NCI-H82 treated with DMSO at 0.1 percent for 48 hours (cell line): ENCODE data around the gene SCRN1.
"Not testable (repeated sequence)": the region's sequence is repeated elsewhere in the genome, so short reads cannot be mapped to it uniquely, and the experiment has no call there.

Experiments used
- DNase-seq: peaks from one replicate; lab custom pipeline; 2025; ENCODE audit not compliant: unreplicated experiment; lab: John Stamatoyannopoulos, UW

Gene SCRN1

DNA sequence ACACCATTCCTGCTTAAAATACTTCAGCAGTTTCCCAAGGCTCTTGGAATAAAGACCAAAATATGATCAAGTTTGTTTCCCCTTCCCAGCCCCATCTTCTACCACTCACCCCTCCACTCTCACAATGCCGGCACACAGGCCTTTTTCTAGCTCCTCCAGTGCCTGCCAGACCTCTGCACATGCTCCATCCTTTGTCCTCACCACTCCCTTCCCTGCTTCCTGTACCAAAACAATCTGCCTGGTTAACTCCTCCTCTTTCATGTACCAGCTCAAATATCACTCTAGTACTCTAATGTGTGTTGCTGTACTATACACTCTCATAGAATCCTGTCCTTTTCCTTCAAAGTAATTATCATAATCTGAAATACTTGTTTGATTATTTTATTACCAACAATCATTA is 19.4 kb downstream of the SCRN1 start:
- DNase-seq = no peak

DNA sequence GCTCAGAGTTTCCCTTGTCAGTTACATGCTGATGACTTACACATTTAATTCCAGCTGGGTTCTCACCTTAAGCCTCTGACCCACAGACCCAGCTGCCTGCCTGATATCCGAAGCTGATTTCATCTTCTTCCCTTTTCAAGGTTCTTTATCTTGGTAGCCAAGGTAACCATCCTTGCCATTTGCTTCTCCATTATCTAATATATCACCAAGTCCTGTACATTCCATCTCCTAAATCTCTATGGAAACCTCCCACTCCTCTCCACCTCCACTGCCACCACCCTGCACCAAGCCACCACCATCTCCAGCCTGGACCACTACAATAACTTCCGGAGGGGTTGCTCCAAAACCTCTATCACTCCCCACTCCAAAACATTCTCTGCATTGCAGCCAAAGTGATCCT is 19.9 kb downstream of the SCRN1 start:
- DNase-seq = no peak

DNA sequence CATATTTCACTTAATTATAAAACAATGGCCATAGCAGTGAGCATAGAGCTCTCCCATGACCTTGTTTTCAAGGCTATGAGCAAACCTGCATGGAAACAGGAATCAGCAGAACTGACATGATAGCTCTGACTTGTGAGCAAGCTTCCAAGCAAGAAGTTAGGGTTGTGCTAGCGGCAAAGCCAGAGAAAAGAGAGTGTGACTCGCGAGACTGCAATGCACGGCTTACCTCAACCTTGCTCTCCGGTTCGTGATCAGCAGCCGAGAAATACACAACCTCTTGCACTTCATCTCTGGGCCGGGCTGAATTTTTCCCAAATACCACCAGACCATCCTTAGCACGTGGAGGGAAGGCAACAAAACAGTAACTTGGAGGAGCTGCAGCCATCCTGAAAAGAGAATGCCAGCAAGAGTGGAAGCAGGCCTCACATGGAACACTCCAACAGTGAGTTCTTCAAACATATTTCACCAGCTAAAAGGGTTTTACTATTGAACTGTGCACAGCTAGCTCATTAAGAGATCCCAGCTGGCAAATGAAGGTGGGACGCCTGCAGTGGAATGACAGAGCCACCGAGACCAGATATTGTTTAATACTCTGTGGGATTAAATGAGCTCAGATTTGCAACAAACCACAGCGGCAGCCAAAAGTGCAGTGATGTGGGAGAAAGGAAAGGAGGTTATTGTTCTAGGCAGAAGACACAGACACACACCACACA is 20.8 kb downstream of the SCRN1 start:
- no peak for DNase-seq

DNA sequence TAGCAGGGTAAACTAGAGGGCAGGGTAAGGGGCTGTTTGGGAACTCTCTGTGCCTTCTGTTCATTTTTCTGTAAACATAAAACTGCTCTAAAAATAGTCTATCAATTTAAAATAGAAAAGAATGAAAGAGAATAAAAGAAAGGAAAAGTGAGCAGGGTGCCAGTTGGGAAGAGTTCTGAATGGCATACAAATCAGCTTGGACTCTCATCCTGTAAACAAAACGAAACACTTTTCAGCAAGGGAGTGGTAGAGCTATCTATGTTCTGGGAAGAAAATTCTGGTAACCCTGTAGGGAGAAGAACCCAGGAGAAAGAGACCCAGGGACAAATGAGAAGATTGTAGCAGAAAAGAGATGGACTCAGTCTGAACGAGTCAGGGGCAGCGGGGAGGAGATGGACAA is 24.6 kb downstream of the SCRN1 start:
- no peak for DNase-seq

DNA sequence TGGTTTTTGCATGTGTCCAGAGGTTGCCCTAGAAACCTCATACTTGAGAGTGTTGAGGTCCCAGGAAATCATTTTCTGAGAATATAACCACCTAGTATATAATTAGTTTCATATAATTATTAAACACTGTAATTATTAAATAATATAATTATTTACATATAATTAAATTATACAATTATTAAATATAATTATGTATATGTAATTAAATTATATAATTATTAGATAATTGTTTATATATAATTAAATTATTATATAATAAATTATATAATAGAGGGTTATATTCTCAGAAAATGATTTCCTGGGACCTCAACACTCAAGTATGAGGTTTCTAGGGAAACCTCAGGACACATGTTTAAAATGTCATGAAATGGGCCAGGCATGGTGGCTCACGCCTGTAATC is 27.6 kb downstream of the SCRN1 start:
- DNase-seq = no peak

DNA sequence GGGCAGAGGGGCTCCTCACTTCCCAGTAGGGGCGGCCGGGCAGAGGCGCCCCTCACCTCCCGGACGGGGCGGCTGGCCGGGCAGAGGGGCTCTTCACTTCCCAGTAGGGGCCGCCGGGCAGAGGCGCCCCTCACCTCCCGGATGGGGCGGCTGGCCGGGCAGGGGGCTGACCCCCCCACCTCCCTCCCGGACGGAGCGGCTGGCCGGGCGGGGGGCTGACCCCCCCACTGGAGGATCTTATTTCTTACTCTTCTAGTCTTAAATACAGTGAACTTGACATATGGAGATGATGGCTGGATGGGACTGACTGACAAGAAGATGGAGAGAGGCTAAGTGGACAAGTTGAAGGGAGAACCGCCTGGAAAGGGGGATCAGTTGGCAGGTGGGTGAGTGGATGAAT is 28.0 kb downstream of the SCRN1 start:
- not testable (repeated sequence) for DNase-seq

DNA sequence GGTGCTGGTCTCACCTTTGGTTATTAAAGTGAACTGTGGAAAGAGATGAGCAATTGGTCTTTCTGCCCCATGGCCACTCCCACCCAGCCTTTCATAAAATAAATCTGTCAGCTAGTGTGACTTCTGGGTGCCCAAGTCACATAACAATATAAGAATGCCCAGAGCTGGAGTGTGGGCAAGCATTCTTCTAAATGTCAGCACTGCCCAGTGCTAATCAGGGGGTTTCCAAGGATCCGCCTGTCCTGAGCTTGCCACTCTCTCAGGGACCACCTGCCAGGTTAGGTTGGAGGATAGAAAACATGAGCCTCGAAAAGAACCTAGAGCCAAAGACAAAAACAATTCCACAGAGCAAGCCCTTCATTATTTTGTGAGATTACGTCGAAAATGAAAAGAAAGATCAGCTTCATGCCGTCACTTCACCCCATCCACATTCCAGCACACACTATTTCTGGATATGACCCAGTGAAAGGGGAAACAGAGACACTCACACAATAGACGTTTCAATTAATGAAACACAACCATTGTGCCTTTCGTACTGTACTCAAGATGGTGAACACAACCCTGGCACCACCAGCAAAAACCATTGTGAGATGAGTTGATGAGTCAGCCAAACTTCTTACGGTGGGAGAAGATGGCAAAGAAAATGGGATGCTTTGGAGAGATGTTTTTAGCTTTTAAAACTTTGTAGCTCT is 30.8 kb downstream of the SCRN1 start:
- DNase-seq = no peak

DNA sequence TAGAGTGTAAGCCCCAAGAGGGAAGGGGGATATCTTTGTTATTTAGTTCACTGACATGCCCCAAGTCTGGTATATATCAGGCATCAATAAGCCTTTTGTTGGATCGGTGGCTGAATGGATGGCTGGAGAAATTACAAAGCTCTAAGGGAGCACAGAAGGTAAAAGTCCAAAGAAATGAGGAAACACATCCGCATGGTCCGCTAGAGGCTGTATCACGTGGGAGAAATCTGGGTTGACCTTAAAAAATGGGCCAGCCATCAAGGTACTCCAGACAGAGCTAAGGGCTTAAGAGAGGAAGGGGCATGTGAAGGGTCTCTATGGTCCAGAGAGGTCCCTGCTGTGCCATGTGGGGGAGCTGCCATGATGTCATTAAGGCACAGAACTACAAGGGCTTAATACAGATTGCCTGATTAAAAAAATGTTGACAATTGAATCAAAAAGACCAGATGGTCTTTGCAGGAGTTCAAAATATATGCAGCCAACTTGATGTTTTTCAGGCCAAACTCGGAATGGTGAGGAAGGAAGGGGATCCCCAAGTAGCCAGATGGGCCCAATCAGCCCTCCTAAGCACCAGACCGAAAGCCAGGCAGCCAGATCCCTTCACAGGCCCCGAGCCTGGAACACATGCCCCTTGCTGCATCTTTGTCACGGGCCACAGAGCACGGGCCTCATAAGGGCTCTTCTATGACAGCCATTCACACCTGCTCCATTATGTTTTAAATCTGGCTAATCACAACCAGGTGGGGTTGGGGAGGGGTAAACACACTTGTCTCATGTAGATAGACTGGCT is 31.9 kb downstream of the SCRN1 start:
- DNase-seq = peak; percentile 34

DNA sequence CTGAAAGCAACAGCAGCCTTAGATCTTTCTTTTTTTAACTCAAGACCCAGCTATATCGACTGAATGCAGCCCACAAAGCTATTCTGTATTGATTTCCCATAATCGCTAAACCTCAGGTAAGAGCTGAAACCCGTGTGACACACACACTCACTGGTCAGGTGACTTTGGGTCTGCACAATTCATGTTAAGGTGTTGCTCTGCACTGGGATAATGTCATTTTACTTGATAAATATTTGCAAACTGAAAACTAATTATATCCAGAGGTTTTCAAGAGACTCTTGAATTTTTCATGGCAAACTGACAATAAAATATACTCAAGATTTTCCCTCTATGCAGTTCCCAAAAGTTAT is 33.1 kb downstream of the SCRN1 start:
- DNase-seq = no peak

DNA sequence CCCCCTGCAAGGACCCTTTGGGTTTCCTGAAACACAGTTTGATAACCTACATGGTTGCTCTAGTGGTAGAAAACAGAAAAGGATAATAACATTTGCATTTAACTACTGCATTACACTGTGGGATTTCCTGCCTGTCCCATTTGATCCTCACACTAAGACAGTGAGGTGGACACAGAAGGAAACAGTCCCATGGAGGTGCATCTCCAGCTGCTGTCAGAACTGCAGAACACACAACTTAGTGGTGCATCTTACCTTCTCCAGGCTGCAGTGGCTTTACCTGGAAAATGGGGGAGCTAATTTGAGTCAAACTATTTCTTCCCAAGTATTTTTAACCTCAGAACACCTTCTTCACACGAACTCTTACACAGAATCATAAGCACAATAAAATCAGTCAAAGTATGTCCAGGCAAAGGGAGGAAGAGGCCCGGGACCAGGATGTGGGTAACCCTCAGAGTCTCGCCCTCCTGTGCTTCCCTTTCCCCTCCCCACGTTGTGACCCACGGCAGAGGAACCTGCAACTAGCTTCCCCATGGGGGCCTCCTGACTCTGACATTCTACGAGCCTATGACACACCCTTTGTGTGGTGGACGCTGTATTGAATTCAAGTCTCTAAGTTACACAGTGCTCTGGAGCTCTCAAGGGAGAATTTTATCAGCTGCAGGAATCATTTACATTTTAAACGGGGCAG is 33.7 kb downstream of the SCRN1 start:
- DNase-seq = no peak

DNA sequence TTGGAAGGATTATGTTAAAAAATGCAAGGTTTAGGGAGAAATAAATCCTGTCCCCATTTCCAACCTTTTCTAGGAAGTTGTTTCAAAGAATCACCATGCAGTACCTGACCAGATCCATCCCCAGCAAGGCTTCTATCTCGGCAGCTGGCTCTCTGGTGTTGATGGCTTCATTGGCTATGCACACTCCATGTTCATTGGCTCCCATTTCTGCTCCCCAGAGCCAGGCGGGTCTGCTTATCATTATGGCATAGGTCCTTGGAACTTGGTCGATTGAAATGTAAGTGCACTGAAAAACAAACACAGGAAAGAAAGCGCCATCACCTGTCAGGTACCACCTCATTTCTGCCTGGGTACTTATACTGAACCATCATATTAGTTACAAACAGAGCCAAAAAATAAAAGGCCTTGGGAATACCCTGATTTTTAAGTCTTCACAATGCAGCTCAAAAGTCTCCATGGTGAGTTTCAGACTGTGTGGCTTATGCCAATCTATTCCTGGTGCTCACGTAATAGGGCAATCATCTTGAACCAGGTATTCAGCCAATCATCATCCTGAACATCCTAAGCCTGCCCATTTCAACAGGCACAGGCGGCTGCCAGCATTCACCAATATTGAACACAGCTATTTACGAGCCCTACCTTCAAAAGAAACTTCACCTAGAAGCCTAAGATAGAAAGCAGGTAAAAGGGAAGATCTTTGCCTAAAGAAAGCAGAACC is 34.4 kb downstream of the SCRN1 start:
- no peak for DNase-seq

DNA sequence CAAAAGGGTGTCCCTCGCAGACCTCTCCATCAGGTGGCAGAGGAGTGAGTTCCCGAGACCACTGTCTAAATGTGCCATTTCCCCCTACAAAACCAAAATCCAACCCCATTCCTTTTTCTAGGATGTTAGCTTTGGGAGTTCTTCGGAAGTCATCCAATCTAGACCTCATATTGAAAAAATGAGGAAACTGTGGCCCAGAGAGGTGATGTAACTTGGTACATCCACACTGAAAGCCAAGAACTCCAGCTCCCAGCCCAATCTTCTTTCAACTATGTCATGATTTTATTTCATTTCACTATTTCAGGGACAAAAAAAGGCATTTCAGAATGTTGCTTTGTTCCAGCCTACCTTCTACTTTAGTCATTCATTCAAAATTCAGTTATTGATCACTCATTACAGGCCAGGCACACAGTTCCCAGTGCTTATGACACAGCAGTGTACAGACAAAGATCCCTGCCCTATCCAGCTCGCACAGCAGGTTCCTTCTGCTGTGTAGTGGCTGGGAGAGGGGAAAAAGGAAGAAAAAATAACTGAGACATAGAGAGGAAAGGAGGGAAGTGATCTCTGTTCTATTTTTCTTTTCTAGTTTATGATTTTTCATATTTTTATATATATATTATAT is 35.8 kb downstream of the SCRN1 start:
- no peak for DNase-seq

DNA sequence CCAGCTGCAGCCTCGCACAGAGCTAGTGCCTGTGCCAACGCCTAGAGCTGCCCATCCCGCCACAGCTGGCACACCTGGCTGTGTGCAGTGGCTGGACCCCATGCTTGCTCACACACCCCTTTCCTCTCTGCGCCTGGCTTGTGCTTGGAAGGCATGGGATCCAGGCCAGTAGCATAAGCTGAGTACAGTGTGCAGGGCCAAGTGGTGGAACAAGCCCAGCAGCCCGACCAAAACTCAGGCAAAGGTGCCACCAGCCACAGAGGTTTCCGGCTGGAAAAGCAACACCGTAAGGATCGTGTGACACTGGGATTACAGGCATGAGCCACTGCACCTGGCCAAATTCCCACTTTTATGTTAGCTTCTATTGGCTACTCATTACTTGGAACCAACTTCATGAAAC is 38.4 kb downstream of the SCRN1 start:
- DNase-seq = no peak

DNA sequence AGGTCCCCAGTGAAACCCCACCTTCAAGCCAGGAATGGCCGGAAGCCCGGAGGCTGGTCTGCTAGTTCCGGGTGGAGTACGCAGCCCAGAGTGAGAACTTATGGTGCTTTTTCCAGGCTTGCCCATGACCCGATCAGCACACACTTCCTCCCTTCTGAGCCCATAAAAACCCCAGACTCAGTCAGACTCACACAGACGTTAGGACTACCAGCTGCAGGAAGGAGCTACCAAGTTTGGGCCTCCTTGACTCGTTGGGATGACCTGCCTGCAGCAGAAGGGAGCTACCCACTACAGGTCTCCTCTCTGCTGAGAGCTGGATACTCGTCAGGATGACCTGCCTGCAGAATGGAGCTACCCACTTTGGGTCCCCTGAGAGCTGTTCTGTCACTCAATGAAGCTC is 39.1 kb downstream of the SCRN1 start:
- DNase-seq = no peak

DNA sequence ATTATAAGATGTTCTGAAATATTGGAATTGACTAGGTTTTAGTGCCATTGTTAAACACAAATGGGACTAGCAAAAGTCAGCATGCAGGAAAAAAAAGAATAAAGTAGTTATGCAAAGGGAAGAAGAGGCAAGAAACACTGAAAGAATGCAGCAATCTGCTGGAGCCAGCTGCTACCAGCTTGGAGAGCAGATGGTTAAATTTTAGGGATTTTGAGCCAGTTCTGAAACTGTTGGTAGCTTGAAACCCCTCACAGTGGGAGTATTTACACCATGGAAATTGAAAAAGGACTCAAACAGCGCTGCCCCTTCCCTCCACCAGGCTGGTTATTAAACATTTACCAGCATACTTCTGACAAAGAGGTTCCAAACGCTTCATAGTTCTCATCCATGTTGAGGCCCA is 41.0 kb downstream of the SCRN1 start:
- no peak for DNase-seq

DNA sequence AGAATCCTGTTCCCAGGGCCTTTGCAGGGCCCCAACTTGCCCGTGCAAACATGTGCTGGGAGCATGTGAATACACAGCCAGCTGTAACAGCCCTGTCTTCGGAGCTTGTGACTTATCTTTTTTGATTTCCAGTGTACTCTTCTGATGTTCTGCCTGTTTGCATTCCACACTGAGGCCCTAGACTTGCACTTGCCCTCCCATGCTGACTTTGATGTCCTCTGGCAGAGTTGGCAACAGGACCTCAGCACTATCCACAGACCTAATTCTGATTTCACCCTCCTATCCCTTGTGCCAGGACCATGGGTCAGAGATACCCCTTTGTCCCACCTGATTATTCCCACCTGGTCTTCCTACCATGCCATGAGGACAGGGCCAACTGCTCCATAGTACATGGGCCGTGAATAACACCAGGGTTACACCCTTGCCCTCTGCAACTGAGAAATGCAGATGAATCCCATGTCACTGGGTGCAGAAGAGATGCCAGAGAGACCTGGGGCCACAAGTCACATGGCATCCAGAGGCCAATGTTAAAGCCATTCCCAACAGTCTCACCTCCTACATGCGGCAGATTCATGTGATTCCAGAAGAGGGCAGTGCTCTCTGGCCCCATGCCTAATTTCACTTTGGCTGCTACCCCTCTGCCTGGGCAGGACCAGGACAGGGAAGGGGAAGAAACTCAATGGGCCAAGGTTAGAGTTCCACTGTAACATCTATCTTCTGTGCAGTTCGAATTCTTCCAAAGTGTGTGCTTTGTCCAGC is 43.0 kb downstream of the SCRN1 start:
- no peak for DNase-seq

DNA sequence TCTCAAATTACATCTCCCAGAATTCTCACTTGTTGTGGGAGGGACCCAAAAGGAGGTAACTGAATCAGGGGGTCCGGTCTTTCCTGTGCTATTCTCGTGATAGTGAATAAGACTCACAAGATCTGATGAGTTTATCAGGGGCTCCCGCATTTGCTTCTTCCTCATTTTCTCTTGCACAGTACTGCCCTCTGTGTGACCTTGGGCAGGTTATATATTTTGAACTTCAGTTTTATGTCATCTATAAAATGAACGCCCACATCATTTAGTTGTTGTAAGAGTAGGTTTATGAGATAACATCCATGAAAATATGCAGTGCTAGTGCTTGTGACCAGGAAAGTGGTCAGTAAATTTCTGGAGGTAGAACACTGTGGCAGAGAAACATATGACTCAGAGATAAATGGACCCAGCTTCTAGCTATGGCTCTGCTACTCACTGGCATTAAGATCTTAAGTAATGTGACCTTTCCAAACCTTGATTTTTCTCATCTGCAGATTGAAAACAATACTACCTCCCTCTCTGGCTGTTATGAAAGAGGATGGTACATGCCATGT is 44.3 kb downstream of the SCRN1 start:
- DNase-seq = no peak

DNA sequence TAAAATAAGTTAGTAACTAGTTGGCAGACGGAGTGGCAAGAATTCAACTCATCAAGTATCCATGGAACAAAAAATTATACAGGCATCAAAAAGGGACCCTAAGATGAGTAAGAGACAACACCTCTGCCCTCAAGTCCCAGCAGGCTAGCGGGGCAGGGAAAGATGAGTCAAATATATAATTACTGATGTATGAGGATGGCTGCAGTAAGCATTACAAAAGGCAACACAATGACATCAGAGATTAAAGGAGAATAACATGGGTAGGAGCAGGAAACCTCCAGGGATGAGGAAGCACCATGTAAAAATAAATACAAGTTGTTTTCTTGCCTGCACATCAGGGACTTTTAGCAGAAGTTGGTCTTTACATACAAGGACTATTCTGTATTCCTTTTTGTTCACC is 49.4 kb downstream of the SCRN1 start:
- DNase-seq = no peak

DNA sequence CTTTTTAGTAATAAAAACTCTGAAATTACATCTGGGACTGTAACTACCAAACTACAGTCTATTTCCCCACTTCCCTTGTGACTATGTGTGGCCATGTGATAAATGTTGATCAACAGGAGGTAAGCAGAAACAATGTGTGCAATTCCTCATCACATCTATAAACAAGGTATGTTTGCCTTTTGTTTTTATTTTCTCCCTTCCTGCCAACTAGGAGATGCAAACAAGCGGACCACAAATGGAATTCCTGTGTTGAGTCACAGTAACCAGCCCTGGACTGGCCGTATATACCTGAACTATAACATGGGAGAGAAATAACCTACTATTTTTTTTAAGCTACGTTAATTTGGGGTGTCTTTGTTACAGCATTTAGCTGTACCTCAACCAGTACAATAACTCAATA is 52.5 kb downstream of the SCRN1 start:
- no peak for DNase-seq

DNA sequence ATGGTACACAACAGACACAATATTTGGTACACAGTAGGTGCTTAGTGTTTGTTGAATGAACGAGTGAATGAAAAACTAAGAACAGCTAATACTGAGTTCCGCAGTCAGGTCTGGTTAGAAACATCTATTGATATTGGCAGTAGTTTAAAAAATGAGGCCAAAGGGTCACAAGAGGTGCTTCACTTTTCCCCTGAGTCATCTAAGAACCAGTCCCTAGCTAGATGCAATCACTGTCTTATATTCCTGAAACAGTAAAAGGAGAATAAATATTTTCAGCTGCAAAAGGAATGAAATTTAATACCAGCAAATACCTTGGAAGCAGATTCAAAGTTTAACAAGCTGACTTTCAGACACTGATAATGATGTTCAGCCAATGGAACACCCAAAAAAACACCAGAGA is 54.5 kb downstream of the SCRN1 start:
- no peak for DNase-seq
